ENCODE data around the gene SGMS1. TPM values are rescaled to one million over a fixed set of nuclear protein-coding genes. Genes with fewer than 3 reads are reported as not detected.

SGMS1 gene
- total RNA-seq, 1 experiment from 2014 or later = 20.4 TPM

GRCh38 chr10:50437248-50437647 is 186.5 kb downstream of the SGMS1 start:
- no peak overlapping the region for H4K8ac ChIP-seq (replicated peaks; ENCODE audit: insufficient read length, low read depth, low read length)
- H3K14ac ChIP-seq (ENCODE audit: insufficient read depth, low read length) = no peak overlapping the region
- no peak overlapping the region for H3K4ac ChIP-seq (ENCODE audit: low read depth, low read length)
- no peaks in the 10 kb centered on the region for H3K23me2 ChIP-seq (ENCODE audit: insufficient read length, low read depth, low read length, poor library complexity, severe bottlenecking)
- H2BK120ac ChIP-seq (ENCODE audit: low read depth, low read length, poor library complexity, severe bottlenecking) = no peak overlapping the region
- no peak overlapping the region for H2AFZ ChIP-seq (ENCODE audit: low read length)
- H3K9me3 ChIP-seq (ENCODE audit: control insufficient read depth, low read depth, low read length) = no peaks in the 10 kb centered on the region
- H3K56ac ChIP-seq (ENCODE audit: insufficient read length, low read depth, low read length) = no peak overlapping the region
- no peak overlapping the region for H3K27ac Mint-ChIP-seq
- H4K91ac ChIP-seq (ENCODE audit: insufficient read length, low read depth, low read length) = no peak overlapping the region
- no peak overlapping the region for H3K4me3 Mint-ChIP-seq
- no peak overlapping the region for H2AK5ac ChIP-seq (ENCODE audit: insufficient read length, low read length)
- H2BK15ac ChIP-seq (ENCODE audit: low read depth, low read length) = no peak overlapping the region
- H3K9me3 Mint-ChIP-seq = no peaks in the 10 kb centered on the region
- H3K27ac ChIP-seq (ENCODE audit: insufficient read length, low read depth, low read length) = no peak overlapping the region
- H3K4me2 ChIP-seq (ENCODE audit: insufficient read depth, insufficient read length, low read length) = no peak overlapping the region
- peaks cover 20 to 32% of the 10 kb centered on the region in 2 experiments for H3K4me1 Mint-ChIP-seq
- no peak overlapping the region for H3K9ac ChIP-seq (ENCODE audit: extremely low read depth, insufficient read length, low read length)
- no peak overlapping the region for H2BK20ac ChIP-seq (ENCODE audit: low read depth, low read length, poor library complexity, severe bottlenecking)
- no peaks in the 10 kb centered on the region for H3K27me3 ChIP-seq (ENCODE audit: insufficient read depth, low read length)
- H2BK5ac ChIP-seq (ENCODE audit: insufficient read length, low read length) = no peak overlapping the region
- DNase-seq = no peak
- no peak overlapping the region for H2BK12ac ChIP-seq (ENCODE audit: insufficient read length, low read depth, low read length)
- H3K18ac ChIP-seq (ENCODE audit: insufficient read length, low read depth, low read length) = no peak overlapping the region
- no peaks in the 10 kb centered on the region for H3K27me3 Mint-ChIP-seq (ENCODE audit: low read depth)
- TF ChIP-seq, protein P1, sequence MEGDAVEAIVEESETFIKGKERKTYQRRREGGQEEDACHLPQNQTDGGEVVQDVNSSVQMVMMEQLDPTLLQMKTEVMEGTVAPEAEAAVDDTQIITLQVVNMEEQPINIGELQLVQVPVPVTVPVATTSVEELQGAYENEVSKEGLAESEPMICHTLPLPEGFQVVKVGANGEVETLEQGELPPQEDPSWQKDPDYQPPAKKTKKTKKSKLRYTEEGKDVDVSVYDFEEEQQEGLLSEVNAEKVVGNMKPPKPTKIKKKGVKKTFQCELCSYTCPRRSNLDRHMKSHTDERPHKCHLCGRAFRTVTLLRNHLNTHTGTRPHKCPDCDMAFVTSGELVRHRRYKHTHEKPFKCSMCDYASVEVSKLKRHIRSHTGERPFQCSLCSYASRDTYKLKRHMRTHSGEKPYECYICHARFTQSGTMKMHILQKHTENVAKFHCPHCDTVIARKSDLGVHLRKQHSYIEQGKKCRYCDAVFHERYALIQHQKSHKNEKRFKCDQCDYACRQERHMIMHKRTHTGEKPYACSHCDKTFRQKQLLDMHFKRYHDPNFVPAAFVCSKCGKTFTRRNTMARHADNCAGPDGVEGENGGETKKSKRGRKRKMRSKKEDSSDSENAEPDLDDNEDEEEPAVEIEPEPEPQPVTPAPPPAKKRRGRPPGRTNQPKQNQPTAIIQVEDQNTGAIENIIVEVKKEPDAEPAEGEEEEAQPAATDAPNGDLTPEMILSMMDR (conservative IDR thresholded peaks at IDR 0.05) = no peak
- H3K79me1 ChIP-seq (ENCODE audit: insufficient read depth, low read depth, low read length, poor library complexity, severe bottlenecking) = no peaks in the 10 kb centered on the region
- no peak overlapping the region for H4K5ac ChIP-seq (ENCODE audit: insufficient read length, low read depth, low read length)
- no peaks in the 10 kb centered on the region for H4K20me1 ChIP-seq (ENCODE audit: control insufficient read depth, insufficient read depth, insufficient read length)
- no peaks in the 10 kb centered on the region for H3K79me2 ChIP-seq (ENCODE audit: insufficient read depth, low read length)
- H3K36me3 Mint-ChIP-seq (ENCODE audit: insufficient read depth in 1 of 3, low read depth in 3 of 3) = peaks cover 0 to 4% (median 2%) of the 10 kb centered on the region in 3 experiments; a peak in 3 of 7 replicates
- no peak overlapping the region for H3K23ac ChIP-seq (ENCODE audit: insufficient read length, low read depth, low read length)
- no CpG with 5 or more reads among the region's 1 CpG for WGBS (ENCODE audit: extremely low coverage, insufficient read length, low lambda C conversion rate)
- no peak overlapping the region for H3T11ph ChIP-seq (ENCODE audit: low read length)
- H3K4me1 ChIP-seq (ENCODE audit: insufficient read depth, low read length) = no peaks in the 10 kb centered on the region; the same call in 1 of the 2 replicates
